Body of pancreas (tissue), 4 donors: Measurements from ENCODE around the gene RBBP9.

Experiments used
- CTCF ChIP-seq, 7 experiments: fragments of 450-650 bp in 4 of 7; fragments of 200-600 bp in 3 of 7; sonication (generic) in 3 of 7; IDR thresholded peaks; one replicate each; pipeline ENCODE4 v1.5.1; 2016 to 2019; ENCODE audit warnings: antibody characterized with exemption in 7 of 7
- POLR2A ChIP-seq, 3 donors: fragments of 450-650 bp; IDR thresholded peaks; one replicate each; pipeline ENCODE4 v1.6.1; 2016; ENCODE audit warnings: antibody characterized with exemption in 3 of 3, mild to moderate bottlenecking in 2 of 3

GRCh38 chr20:18527836-18528235 lies 30.8 kb upstream of the RBBP9 start:
- TF ChIP-seq CTCF (IDR thresholded peaks at IDR 0.05) (no peak), POLR2A (IDR thresholded peaks at IDR 0.05) (no peak)
